Cerebellar nuclear complex (tissue), 1 donor: ENCODE data around the gene TTC39C.

Source experiments
- DNase-seq, 2 experiments: peaks; one replicate each; lab custom pipeline; 2025; lab: John Stamatoyannopoulos, UW

The TTC39C gene

DNA sequence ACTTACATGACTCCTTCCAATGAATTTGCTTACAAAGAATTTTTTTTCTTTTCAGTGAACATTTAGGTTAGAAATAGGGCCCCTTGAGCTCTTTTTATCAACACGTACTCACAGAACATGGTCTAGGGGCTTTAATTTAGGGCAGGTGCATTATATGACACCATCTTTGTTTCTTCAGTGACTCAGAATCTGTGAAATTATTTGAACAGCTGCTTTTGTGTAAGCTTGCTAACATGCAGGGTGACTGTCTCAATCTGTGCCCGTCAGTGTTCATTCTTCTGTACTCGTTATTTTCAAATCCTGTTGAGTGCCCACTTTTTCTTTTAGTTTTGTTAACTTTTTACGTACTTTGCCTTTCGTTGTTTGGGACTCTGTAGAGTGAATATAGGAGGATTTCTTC lies 71.5 kb downstream of the TTC39C start:
- no peak for DNase-seq

DNA sequence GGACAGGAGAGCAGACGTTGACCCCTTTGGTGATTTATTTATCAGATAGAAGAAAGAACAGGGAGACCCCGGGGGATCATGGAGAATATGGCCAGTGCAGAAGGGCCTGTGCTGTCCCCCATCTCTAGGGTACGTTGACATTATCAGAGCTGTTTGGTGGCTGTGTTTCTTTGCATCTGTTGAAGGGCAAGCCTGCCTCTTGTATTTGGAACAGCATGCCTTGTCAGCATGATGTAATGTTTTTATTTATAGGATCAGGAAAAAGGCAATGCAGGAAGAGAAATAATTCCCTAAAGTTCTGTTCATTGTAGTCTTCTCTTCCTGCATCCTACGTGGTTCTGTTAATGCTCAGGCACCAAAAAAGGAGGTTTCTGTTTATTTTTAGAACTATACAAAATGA lies 74.5 kb downstream of the TTC39C start:
- DNase-seq: no peak

DNA sequence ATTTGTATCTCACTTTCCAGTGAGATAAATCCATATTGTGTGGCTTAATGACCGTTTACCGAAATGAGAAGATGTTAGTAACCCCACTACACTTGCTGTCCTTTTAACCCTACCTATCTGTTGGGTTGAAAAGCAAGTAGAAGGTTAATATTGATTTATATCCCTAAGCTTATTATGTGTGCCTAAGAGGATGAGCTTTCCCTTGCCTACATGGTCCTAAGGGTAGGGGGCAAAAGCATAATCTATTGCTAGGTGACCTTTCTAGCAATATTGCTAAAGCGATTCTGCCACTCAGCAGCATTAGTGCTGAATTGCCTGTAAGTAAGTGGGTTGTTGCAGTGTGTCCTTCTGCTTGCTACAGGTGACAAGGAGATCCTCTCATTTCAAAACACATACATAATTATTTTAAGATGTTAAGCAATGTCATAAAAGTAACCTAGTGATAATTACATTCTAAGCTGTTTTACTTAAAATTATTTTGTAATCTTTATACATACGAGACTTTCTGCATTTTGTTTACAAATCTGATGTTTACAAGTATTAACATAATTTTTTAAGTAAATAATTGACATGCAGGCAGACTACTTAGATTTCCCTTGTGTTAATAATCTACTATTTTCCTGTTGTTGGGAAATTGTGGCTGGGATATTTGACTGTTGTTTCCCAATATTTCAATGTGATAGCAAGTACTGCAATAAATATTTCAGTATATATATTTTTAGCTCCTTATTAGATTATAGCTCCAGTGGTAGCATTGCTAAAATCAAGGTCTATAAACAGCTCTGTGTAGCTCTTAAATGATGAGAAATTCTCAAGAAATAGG lies 75.2 kb downstream of the TTC39C start:
- no peak for DNase-seq

GRCh38 chr18:24090876-24091275 lies 76.3 kb downstream of the TTC39C start:
- DNase-seq: no peak

- DNase-seq: no peak
Observed at GRCh38 chr18:24094561-24094960, 80.0 kb downstream of the TTC39C start.

- DNase-seq: no peak
Observed at GRCh38 chr18:24095976-24096375, 81.4 kb downstream of the TTC39C start.

DNA sequence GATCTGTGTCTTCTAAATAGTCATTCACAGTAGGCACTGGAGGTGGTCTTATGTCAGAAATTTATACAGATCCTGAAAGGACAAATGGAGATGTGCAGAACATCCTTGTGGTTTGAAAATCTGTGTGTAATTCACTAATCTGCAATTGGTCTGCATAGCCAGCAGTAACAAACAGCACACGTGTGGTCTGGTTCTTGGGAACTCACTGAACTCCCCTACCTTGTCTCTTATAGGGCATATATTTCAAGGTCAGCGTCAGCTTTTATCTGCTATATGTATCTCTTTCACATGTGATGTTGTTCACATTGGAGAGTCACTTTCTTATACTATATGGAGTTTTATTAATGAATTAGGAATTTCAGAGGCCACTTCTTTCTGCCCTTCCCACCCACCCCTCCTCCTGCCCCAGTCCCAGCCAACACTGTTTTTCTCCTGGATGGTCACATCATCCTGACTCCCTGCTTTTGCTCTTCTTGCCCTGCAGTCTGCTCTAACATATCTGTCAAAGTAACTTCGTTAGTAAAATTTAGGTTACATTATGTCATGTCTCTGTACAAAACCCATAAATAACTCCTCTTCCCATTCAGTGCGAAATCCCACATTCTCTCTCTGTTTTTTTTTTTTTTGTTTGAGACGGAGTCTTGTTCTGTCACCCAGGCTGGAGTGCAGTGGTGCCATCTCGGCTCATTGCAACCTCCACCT lies 88.9 kb downstream of the TTC39C start:
- DNase-seq: no peak

DNA sequence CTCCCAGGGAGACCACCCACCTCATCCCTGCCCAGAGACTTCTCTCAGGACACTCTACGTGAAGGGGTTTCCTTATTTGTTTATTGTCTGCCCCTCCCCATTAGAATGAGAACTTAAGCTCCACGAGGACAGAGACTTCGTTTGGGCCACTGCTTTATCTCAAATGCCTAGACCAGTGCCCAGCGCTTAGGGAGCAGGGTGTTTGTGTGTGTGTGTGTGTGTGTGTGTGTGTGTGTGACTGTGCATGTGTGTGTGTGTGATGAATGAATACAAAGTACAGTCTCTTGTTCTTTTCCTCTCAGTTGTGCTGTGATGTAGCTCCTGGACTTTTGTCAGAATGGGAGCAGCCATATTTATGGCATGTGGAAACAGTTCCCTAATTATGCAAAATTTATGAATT lies 89.9 kb downstream of the TTC39C start:
- DNase-seq: no peak

DNA sequence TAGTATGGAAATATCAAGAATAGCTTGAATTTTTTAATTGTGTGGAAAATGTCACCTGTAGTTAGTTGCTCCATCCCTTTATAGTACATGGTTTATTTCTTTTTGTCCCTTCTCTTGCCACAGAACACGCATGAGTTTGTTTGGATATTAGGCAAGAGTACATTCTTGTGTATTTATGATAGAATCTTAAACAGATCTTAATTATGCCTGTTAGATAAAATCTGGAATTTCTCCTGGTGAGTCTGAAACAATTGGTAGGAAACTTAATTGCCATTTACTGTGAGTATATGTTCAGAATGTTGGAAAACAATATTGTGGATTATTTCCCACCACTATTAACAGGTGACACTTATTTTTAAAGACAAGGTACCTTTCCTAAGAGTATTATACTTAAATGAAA lies 94.1 kb downstream of the TTC39C start:
- DNase-seq: no peak

GRCh38 chr18:24111936-24112335 lies 97.4 kb downstream of the TTC39C start:
- no peak for DNase-seq

- DNase-seq: no peak
Observed at GRCh38 chr18:24112464-24112863, 97.9 kb downstream of the TTC39C start.

GRCh38 chr18:24112874-24113615 lies 98.5 kb downstream of the TTC39C start:
- DNase-seq: no peak

DNA sequence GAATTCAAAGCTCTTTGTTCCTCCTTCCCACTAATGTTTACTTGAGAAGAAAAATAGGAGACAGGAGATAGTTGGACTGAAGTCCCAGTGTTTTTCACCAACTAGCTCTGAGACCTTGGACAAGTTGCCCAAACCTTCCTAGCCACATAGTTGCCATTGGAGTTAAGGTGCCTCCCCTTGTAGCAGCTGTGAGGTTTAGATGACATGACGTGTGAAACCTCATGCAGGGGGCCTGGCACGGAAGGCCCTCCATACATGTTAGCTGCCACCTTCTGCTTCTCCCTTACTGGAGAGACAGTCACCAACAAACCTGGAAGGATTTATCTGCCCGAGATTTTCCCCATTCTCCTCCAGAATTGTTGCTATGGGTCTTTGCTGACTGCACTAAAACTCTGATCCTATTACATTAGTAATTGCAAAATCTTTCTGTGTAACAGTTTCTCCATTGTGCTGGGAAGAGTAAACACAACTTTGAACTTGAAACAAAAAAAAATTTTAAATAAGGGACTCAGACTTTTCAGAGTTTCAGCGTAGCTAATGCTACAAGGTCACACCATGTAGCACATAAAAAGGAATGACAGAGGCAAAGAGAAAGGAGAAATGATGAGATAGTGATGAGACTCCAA lies 100.5 kb downstream of the TTC39C start:
- no peak for DNase-seq

DNA sequence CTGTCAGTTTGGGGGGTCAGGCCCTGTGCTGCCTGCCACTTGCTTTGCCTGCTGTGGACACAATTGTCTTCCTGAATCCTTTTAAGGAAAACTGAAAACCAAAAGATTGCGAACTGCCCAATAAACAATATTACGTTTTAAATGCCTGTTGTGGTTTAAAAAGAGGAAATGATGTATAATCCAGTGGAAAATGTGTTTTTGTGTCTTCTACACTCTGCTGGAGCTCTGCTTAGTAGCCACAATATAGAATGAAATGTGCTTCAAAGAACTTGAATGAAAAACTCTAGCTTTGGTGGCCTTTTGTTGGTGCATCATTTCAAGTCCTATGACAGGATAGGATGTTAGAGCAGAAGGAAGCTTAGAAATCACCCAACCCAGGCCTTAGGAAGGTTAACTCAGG lies 101.1 kb downstream of the TTC39C start:
- DNase-seq: no peak

DNA sequence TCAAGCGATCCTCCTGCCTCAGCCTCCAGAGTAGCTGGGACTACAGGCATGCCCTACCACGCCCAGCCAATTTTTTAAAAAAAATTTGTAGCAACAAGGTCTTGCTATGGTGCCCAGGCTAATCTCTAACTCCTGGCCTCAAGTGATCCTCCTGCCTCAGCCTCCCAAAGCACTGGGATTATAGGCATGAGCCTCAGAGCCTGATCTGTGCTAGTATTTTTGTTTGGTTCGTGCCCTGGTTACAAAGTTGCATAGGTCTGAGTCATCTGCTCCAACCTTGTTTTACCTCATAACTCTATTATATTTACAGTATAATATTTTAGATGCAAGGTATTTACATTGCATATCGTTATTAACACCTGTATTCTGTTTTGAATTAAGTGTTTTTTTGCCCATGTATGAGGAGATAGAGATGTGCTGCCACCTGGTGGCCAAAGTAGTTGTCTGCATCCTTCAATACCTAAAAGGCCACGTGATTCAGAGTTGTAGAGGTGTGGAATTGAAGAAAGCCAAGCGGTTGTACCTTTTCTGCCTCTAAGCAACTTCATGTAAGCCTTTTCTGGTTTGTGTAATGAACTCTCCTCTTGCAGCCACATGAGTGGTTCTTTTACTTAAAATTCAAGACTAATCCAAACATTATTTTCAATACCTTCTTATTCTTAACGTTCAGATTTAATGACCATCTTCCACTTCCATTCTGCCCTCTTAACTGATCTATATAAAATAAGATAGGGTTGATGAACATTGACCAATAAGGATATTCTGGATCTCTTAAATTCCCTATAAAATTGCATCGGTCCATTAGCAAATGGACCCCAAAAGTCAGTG lies 104.4 kb downstream of the TTC39C start:
- DNase-seq: peak in 1 of 2 experiments; percentile 22

DNA sequence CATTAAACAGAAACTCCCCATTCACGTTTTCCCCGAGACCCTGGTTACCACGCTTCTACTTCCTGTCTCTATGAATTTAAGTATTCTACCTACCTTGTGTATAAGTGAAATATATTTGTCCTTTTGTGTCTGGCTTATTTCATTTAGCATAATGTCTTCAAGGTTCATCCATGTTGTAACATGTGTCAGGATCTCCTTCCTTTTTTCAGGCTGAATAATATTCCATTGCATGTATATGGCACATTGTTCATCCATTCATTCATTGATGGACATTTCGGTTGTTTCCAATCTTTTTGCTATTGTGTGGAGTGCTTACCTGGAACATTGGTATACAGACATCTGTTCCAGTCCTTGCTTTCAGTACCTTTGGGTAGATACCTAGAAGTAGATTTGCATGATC lies 106.1 kb downstream of the TTC39C start:
- no peak for DNase-seq

- DNase-seq: no peak
Observed at GRCh38 chr18:24121625-24122024, 107.1 kb downstream of the TTC39C start.

- no peak for DNase-seq
Observed at GRCh38 chr18:24126155-24126961, 111.8 kb downstream of the TTC39C start.

GRCh38 chr18:24127735-24128134 lies 113.2 kb downstream of the TTC39C start:
- DNase-seq: no peak

GRCh38 chr18:24128700-24129099 lies 114.1 kb downstream of the TTC39C start:
- DNase-seq: no peak

DNA sequence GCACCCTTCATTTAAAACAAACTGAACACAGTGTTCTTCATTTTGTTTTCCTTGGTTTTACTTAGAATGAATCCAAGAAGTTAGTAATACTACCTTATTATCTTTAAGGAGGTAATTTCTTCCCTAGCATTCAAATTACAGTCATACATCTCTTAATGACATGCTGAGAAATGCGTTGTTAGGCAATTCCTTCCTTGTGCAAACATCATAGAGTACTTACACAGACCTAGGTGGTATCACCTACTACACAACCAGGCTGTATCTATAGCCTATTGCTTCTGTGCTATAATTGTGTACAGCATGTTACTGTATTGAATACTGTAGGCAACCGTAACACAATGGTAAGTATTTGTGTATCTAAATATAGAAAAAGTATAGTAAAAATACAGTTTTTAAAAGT lies 115.9 kb downstream of the TTC39C start:
- no peak for DNase-seq
